Stimulated activated CD8-positive, alpha-beta memory T cell treated with anti-CD3 and anti-CD28 coated beads, Interleukin-4, amount 100 ng/mL, for 1 hour (primary cell): ENCODE results near the gene FGF22.
"Not testable (repeated sequence)": the region's sequence is repeated elsewhere in the genome, so short reads cannot be mapped to it uniquely, and the experiment has no call there.

ENCODE experiments used
- DNase-seq, 2 donors: peaks; one replicate each; pipeline ENCODE4 v3.0.0-alpha.2; 2020; ENCODE audit warnings: low read depth in 2 of 2, low spot score in 1 of 2

The FGF22 gene

GRCh38 chr19:639253-640160 is at the start of gene FGF22:
TSS of gene FGF22 (plus strand) at chr19:639879. CDS start at chr19:639926, 47 bp downstream.
- peak; percentile 92 to 94 for DNase-seq

- DNase-seq, result no peak
These were observed 49.3 kb upstream of the FGF22 start for GRCh38 chr19:590396-590745.

GRCh38 chr19:590750-591098 is 49.0 kb upstream of the FGF22 start:
- DNase-seq, result no peak

- no peak for DNase-seq
These were observed 48.4 kb upstream of the FGF22 start for GRCh38 chr19:591099-591958.

GRCh38 chr19:592101-592500 is 47.6 kb upstream of the FGF22 start:
- DNase-seq, result no peak

- DNase-seq, result no peak
These were observed 46.6 kb upstream of the FGF22 start for GRCh38 chr19:593055-593454.

GRCh38 chr19:593505-593904 is 46.2 kb upstream of the FGF22 start:
- DNase-seq, result no peak

- no peak for DNase-seq
These were observed 45.3 kb upstream of the FGF22 start for GRCh38 chr19:594265-594870.

- DNase-seq, result no peak
These were observed 44.1 kb upstream of the FGF22 start for GRCh38 chr19:595326-596262.

- no peak for DNase-seq
These were observed 43.4 kb upstream of the FGF22 start for GRCh38 chr19:596263-596655.

- DNase-seq, result no peak
These were observed 42.0 kb upstream of the FGF22 start for GRCh38 chr19:597406-598315.

- DNase-seq, result no peak
These were observed 38.4 kb upstream of the FGF22 start for GRCh38 chr19:601310-601709.

GRCh38 chr19:601790-602189 is 37.9 kb upstream of the FGF22 start:
- DNase-seq, result no peak

GRCh38 chr19:602391-603301 is 37.0 kb upstream of the FGF22 start:
- DNase-seq, result no peak

GRCh38 chr19:603302-603639 is 36.4 kb upstream of the FGF22 start:
- not testable (repeated sequence) for DNase-seq

GRCh38 chr19:603779-604178 is 35.9 kb upstream of the FGF22 start:
- not testable (repeated sequence) for DNase-seq

GRCh38 chr19:604355-604754 is 35.3 kb upstream of the FGF22 start:
- DNase-seq, result no peak

- DNase-seq, result not testable (repeated sequence)
These were observed 34.4 kb upstream of the FGF22 start for GRCh38 chr19:605061-605971.
